D721Med (cell line): ENCODE data around the gene CSAG2.
A peak's percentile ranks its signal among the peaks of the same experiment; 100 is the strongest.
"Not testable (repeated sequence)": the region's sequence is repeated elsewhere in the genome, so short reads cannot be mapped to it uniquely, and the experiment has no call there.

Experiments
- DNase-seq: peaks from one replicate; pipeline ENCODE4 v3.0.0; 2011; ENCODE audit warnings: low spot score; ENCODE audit not compliant: insufficient read length
- FAIRE-seq: peaks from 2 replicates; lab custom pipeline; 2011; peaks lifted over from hg19 to GRCh38; lab: Jason Lieb, UNC
- TF ChIP-seq, protein P1 (sequence below): IDR thresholded peaks from 2 replicates; pipeline ENCODE4 v1.5.1; 2012; ENCODE audit warnings: mild to moderate bottlenecking, control low read depth; ENCODE audit not compliant: insufficient read depth; ENCODE audit errors: missing control alignments

CSAG2 gene

DNA sequence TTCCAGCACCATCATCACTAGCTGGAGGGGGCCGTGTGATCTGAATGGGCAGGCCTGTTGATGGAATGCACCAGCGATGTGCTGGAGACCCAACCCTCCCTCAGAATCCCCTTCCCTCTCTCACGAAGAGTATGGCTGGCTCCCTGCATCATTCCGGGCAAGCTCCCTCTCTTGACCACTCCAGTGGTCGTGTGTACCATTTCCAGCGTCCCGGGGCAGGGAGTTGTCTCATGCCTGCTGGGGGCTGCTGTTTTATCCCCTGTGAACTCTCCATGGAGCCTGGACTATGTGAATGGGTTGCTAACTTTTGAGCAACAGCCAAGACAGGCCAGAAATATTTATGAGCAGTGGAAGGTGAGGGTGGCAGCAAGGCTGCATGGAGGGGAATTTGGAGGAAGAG is 16.3 kb upstream of the CSAG2 start:
- TF ChIP-seq, protein P1, sequence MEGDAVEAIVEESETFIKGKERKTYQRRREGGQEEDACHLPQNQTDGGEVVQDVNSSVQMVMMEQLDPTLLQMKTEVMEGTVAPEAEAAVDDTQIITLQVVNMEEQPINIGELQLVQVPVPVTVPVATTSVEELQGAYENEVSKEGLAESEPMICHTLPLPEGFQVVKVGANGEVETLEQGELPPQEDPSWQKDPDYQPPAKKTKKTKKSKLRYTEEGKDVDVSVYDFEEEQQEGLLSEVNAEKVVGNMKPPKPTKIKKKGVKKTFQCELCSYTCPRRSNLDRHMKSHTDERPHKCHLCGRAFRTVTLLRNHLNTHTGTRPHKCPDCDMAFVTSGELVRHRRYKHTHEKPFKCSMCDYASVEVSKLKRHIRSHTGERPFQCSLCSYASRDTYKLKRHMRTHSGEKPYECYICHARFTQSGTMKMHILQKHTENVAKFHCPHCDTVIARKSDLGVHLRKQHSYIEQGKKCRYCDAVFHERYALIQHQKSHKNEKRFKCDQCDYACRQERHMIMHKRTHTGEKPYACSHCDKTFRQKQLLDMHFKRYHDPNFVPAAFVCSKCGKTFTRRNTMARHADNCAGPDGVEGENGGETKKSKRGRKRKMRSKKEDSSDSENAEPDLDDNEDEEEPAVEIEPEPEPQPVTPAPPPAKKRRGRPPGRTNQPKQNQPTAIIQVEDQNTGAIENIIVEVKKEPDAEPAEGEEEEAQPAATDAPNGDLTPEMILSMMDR = no peak
- FAIRE-seq (no peak), DNase-seq (no peak)

DNA sequence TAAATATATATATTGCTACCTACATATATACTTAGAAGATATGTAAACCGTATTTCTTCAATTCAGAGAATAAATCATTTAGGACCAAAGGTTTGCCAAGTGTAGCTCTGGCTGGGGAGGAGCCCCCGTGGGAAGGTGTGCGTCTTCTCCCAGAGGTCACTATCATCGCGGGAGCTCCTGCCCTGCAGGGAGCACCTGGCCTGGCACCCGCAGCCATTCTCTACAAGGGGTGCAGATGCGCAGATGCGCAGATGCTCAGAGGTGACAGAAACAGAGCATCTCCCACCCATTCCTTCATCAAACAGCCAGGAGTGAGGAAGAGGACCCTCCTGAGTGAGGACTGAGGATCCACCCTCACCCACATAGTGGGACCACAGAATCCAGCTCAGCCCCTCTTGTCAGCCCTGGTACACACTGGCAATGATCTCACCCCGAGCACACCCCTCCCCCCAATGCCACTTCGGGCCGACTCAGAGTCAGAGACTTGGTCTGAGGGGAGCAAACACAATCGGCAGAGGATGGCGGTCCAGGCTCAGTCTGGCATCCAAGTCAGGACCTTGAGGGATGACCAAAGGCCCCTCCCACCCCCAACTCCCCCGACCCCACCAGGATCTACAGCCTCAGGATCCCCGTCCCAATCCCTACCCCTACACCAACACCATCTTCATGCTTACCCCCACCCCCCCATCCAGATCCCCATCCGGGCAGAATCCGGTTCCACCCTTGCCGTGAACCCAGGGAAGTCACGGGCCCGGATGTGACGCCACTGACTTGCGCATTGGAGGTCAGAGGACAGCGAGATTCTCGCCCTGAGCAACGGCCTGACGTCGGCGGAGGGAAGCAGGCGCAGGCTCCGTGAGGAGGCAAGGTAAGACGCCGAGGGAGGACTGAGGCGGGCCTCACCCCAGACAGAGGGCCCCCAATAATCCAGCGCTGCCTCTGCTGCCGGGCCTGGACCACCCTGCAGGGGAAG is 5.0 kb upstream of the CSAG2 start, which contains the start of gene MAGEA2B:
Gene MAGEA2B (plus strand): TSS at position 814 of the 973 bp plus-strand sequence. CDS start 2,479 bp downstream, outside the sequence.
- not testable (repeated sequence) for DNase-seq
- FAIRE-seq = peak; percentile 95

DNA sequence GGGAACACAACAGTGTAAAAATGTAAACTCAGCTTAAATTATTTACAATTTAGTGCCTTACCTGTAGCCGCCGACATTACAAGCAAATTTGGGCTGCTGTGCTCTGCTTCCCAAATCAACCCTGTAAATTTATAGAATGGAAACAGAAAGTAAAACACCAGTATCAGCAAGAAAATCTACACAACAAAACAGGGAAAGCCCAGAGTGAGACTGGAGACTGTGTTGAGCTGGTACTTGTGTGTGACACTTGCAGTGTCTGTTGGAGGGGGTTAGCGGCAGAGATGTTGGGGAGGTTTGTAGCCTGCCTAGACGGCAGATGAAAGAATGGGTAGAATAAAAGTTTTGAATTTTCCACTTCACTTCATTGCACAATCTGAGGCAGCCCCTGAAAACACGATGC is 4.1 kb upstream of the CSAG2 start:
- not testable (repeated sequence) for DNase-seq
- FAIRE-seq = peak; percentile 89

DNA sequence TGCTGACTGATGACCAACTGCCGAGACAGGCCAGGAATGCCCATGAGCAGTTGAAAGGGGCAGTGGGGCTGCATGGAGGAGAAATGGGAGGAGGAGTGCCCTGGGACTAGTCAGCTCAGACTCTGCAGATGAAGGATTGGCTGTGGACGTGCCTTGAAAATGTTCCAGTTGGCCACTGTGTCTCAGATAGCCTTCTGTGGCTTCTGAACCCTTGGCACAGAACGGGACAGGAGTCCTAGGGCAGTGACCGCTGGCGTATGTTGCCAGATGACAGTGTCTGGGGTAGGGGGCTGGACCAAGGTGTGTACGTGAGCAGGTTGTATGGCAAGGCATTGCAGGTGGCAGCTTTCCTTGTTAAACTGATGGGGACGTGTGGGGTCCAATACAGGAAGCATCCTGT is 2.6 kb downstream of the CSAG2 start:
- not testable (repeated sequence) for FAIRE-seq, DNase-seq

DNA sequence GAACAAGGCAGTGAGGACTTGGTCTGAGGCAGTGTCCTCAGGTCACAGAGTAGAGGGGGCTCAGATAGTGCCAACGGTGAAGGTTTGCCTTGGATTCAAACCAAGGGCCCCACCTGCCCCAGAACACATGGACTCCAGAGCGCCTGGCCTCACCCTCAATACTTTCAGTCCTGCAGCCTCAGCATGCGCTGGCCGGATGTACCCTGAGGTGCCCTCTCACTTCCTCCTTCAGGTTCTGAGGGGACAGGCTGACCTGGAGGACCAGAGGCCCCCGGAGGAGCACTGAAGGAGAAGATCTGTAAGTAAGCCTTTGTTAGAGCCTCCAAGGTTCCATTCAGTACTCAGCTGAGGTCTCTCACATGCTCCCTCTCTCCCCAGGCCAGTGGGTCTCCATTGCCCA is 8.7 kb downstream of the CSAG2 start:
- not testable (repeated sequence) for DNase-seq, FAIRE-seq

DNA sequence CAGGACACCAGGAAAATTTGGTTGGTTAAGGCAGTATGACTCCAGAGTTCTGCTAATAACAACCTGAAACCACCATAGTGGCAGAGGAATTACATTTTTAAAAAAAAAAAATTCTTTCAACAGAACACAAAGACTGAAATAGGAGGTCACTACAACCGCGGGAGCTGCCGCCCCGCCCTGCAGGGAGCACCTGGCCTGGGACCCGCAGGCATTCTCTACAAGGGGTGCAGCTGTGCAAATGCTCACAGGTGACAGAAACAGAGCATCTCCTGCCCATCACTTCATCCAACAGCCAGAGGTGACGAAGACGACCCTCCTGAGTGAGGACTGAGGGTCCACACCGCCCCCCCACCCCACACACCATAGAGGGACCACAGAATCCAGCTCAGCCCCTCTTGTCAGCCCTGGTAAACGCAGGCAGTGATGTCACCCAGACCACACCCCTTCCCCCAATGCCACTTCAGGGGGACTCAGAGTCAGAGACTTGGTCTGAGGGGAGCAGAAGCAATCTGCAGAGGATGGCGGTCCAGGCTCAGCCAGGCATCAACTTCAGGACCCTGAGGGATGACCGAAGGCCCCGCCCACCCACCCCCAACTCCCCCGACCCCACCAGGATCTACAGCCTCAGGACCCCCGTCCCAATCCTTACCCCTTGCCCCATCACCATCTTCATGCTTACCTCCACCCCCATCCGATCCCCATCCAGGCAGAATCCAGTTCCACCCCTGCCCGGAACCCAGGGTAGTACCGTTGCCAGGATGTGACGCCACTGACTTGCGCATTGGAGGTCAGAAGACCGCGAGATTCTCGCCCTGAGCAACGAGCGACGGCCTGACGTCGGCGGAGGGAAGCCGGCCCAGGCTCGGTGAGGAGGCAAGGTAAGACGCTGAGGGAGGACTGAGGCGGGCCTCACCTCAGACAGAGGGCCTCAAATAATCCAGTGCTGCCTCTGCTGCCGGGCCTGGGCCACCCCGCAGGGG is 10.8 kb downstream of the CSAG2 start, which contains the start of gene MAGEA3:
Gene MAGEA3 (plus strand): TSS at position 843 of the 980 bp plus-strand sequence. CDS start 2,039 bp downstream, outside the sequence.
- FAIRE-seq, DNase-seq: not testable (repeated sequence)

DNA sequence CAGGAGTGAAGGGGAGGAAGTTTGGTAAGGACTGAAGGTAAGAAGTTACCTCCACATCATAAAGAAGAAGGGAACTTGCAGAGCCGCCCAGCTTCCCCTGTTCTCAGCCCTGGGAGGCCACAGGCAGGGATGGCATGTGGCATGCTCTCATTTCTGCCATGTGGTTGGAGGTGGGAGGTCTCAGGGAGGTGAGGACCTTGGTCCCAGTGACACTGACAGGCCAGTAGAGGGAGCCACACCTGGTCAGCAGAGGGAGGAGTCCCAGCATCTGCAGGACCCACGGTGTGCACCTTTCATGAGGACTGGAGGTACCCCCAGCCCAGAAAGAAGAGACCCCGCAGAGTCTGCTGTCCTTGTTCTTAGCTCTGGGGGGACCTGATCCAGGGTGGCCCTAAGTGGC is 28.1 kb downstream of the CSAG2 start:
- FAIRE-seq, DNase-seq: not testable (repeated sequence)

DNA sequence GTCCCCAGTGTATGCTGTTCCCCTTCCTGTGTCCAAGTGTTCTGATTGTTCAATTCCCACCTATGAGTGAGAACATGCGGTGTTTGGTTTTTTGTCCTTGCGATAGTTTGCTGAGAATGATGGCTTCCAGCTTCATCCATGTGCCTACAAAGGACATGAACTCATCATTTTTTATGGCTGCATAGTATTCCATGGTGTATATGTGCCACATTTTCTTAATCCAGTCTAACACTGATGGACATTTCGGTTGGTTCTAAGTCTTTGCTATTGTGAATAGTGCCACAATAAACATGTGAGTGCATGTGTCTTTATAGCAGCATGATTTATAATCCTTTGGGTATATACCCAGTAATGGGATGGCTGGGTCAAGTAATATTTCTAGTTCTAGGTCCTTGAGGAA is 34.4 kb downstream of the CSAG2 start:
- not testable (repeated sequence) for DNase-seq, FAIRE-seq

DNA sequence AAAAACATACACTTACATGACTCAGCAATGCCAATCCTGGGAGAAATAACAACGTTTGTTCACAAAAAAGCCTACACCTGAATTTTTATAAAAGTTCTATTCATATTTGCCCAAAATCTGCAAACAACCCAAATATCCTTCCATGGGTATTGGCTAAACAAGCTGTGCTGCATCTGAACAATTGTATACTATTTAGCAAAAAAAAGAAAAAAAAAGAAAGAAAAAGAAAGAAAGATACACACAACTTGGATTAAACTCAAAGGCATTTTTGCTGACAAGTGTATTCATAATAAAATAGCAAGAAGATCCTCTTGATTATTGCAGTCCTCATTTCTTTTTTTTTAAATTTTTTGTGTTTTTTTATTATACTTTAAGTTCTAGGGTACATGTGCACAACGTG is 34.9 kb downstream of the CSAG2 start:
- TF ChIP-seq, protein P1 = no peak
- FAIRE-seq (no peak), DNase-seq (no peak)

DNA sequence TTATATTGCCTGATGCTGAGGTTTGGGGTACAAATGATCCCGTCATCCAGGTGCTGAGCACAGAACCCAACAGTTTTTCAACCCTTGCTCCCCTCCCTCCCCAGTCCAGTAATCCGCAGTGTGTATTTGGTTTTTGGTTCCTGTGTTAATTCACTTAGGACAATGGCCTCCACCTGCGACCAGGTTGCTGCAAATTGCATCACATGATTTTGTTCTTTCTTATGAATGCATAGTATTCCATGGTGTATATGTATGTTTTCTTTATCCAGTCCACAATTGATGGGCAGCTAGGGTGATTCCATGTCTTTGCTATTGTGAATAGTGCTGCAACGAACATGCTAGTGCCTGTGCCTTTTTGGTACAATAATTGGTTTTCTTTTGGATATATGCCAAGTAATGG is 46.0 kb downstream of the CSAG2 start:
- DNase-seq = no peak
- TF ChIP-seq, protein P1 = no peak
- no peak for FAIRE-seq
